ENCODE measurements around the gene BABAM2. TPM values are rescaled to one million over a fixed set of nuclear protein-coding genes. Genes with fewer than 3 reads are reported as not detected.
"Not testable (repeated sequence)": the region's sequence is repeated elsewhere in the genome, so short reads cannot be mapped to it uniquely, and the experiment has no call there.

BABAM2 gene
- total RNA-seq, 2 experiments from 2014 or later = 45.2 to 53.2 TPM

- no peaks in the 10 kb centered on the region for H3K27me3 Mint-ChIP-seq
- H3K4me1 Mint-ChIP-seq = peaks cover 3% of the 10 kb centered on the region
- H3K27ac Mint-ChIP-seq = no peak overlapping the region
- DNase-seq = no peak
- H3K9me3 Mint-ChIP-seq = no peaks in the 10 kb centered on the region
- H3K36me3 Mint-ChIP-seq = peaks cover 2% of the 10 kb centered on the region
- H3K4me3 Mint-ChIP-seq = no peak overlapping the region
Observed at GRCh38 chr2:27866237-27866636, 24.3 kb upstream of the BABAM2 start.

GRCh38 chr2:27869763-27870162 lies 20.8 kb upstream of the BABAM2 start:
- Mint-ChIP-seq H3K4me1 (no peaks in the 10 kb centered on the region), H3K36me3 (peaks cover 2% of the 10 kb centered on the region), H3K27me3 (no peaks in the 10 kb centered on the region), H3K4me3 (no peak overlapping the region), H3K9me3 (no peaks in the 10 kb centered on the region), H3K27ac (no peak overlapping the region)
- DNase-seq = no peak

- Mint-ChIP-seq H3K27me3 (no peaks in the 10 kb centered on the region), H3K27ac (no peak overlapping the region), H3K9me3 (peaks cover 2% of the 10 kb centered on the region)
Observed at GRCh38 chr2:27870724-27871123, 19.8 kb upstream of the BABAM2 start.

GRCh38 chr2:27871802-27872201 lies 18.7 kb upstream of the BABAM2 start:
- Mint-ChIP-seq H3K9me3 (peaks cover 5% of the 10 kb centered on the region), H3K36me3 (peaks cover 5% of the 10 kb centered on the region), H3K4me3 (no peak overlapping the region), H3K27ac (no peak overlapping the region), H3K4me1 (no peaks in the 10 kb centered on the region), H3K27me3 (no peaks in the 10 kb centered on the region)
- no peak for DNase-seq

More at GRCh38 chr2:27870724-27871123, 19.8 kb upstream of the BABAM2 start:
- Mint-ChIP-seq H3K4me3 (no peak overlapping the region), H3K4me1 (no peaks in the 10 kb centered on the region), H3K36me3 (peaks cover 4% of the 10 kb centered on the region)
- DNase-seq = no peak

- Mint-ChIP-seq H3K9me3 (peaks cover 5% of the 10 kb centered on the region), H3K27me3 (no peaks in the 10 kb centered on the region), H3K4me1 (no peaks in the 10 kb centered on the region), H3K36me3 (peaks cover 5% of the 10 kb centered on the region), H3K4me3 (no peak overlapping the region), H3K27ac (no peak overlapping the region)
- DNase-seq = no peak
Observed at GRCh38 chr2:27873091-27873490, 17.4 kb upstream of the BABAM2 start.

GRCh38 chr2:27875089-27875881 lies 15.2 kb upstream of the BABAM2 start:
- H3K9me3 Mint-ChIP-seq = peaks cover 10% of the 10 kb centered on the region
- H3K36me3 Mint-ChIP-seq = peaks cover 15% of the 10 kb centered on the region
- H3K27ac Mint-ChIP-seq = no peak overlapping the region
- no peak for DNase-seq
- H3K4me1 Mint-ChIP-seq = no peaks in the 10 kb centered on the region
- no peak overlapping the region for H3K4me3 Mint-ChIP-seq
- no peaks in the 10 kb centered on the region for H3K27me3 Mint-ChIP-seq

GRCh38 chr2:27878825-27879224 lies 11.7 kb upstream of the BABAM2 start:
- H3K27ac Mint-ChIP-seq = no peak overlapping the region
- no peak overlapping the region for H3K4me3 Mint-ChIP-seq
- peaks cover 21% of the 10 kb centered on the region for H3K36me3 Mint-ChIP-seq
- no peaks in the 10 kb centered on the region for H3K27me3 Mint-ChIP-seq
- H3K9me3 Mint-ChIP-seq = peaks cover 16% of the 10 kb centered on the region
- DNase-seq = no peak
- no peaks in the 10 kb centered on the region for H3K4me1 Mint-ChIP-seq

- Mint-ChIP-seq H3K9me3 (peaks cover 10% of the 10 kb centered on the region), H3K36me3 (peaks cover 18% of the 10 kb centered on the region)
- not testable (repeated sequence) for H3K4me1 Mint-ChIP-seq, H3K4me3 Mint-ChIP-seq, DNase-seq, H3K27me3 Mint-ChIP-seq, H3K27ac Mint-ChIP-seq
Observed at GRCh38 chr2:27881815-27882583, 8.5 kb upstream of the BABAM2 start.

- H3K9me3 Mint-ChIP-seq = peaks cover 10% of the 10 kb centered on the region
- H3K27me3 Mint-ChIP-seq, H3K27ac Mint-ChIP-seq, DNase-seq, H3K4me1 Mint-ChIP-seq, H3K4me3 Mint-ChIP-seq: not testable (repeated sequence)
- peaks cover 18% of the 10 kb centered on the region for H3K36me3 Mint-ChIP-seq
Observed at GRCh38 chr2:27882584-27882922, 8.0 kb upstream of the BABAM2 start.

- H3K4me1 Mint-ChIP-seq = peaks cover 10% of the 10 kb centered on the region
- no peak for DNase-seq
Observed at GRCh38 chr2:27884601-27885000, 5.9 kb upstream of the BABAM2 start.

GRCh38 chr2:27885234-27885633 lies 5.3 kb upstream of the BABAM2 start:
- Mint-ChIP-seq H3K27me3 (no peaks in the 10 kb centered on the region), H3K36me3 (peaks cover 13% of the 10 kb centered on the region), H3K4me1 (peaks cover 12% of the 10 kb centered on the region), H3K9me3 (peaks cover 5% of the 10 kb centered on the region), H3K4me3 (no peak overlapping the region), H3K27ac (no peak overlapping the region)
- DNase-seq = no peak

More at GRCh38 chr2:27884601-27885000, 5.9 kb upstream of the BABAM2 start:
- Mint-ChIP-seq H3K9me3 (peaks cover 8% of the 10 kb centered on the region), H3K27me3 (no peaks in the 10 kb centered on the region), H3K4me3 (no peak overlapping the region), H3K36me3 (peaks cover 16% of the 10 kb centered on the region), H3K27ac (no peak overlapping the region)

GRCh38 chr2:27885661-27886060 lies 4.9 kb upstream of the BABAM2 start:
- no peak overlapping the region for H3K27ac Mint-ChIP-seq
- H3K9me3 Mint-ChIP-seq = peaks cover 5% of the 10 kb centered on the region
- DNase-seq = no peak
- no peaks in the 10 kb centered on the region for H3K27me3 Mint-ChIP-seq
- H3K4me3 Mint-ChIP-seq = no peak overlapping the region
- peaks cover 12% of the 10 kb centered on the region for H3K4me1 Mint-ChIP-seq
- peaks cover 11% of the 10 kb centered on the region for H3K36me3 Mint-ChIP-seq

GRCh38 chr2:27886322-27886721 lies 4.2 kb upstream of the BABAM2 start:
- Mint-ChIP-seq H3K27ac (no peak overlapping the region), H3K36me3 (peaks cover 16% of the 10 kb centered on the region), H3K27me3 (peaks cover 5% of the 10 kb centered on the region), H3K4me1 (peaks cover 18% of the 10 kb centered on the region), H3K4me3 (no peak overlapping the region), H3K9me3 (peaks cover 7% of the 10 kb centered on the region)
- no peak for DNase-seq

GRCh38 chr2:27887111-27887510 lies 3.4 kb upstream of the BABAM2 start:
- Mint-ChIP-seq H3K27ac (no peak overlapping the region), H3K4me3 (no peak overlapping the region), H3K36me3 (peaks cover 19% of the 10 kb centered on the region), H3K27me3 (peaks cover 5% of the 10 kb centered on the region), H3K9me3 (peaks cover 3% of the 10 kb centered on the region), H3K4me1 (peaks cover 26% of the 10 kb centered on the region)
- DNase-seq = no peak

GRCh38 chr2:27887830-27888229 lies 2.7 kb upstream of the BABAM2 start:
- DNase-seq = no peak
- Mint-ChIP-seq H3K9me3 (peaks cover 2% of the 10 kb centered on the region), H3K4me1 (peaks cover 33% of the 10 kb centered on the region), H3K36me3 (peaks cover 22% of the 10 kb centered on the region), H3K4me3 (no peak overlapping the region), H3K27ac (no peak overlapping the region), H3K27me3 (peaks cover 5% of the 10 kb centered on the region)

Measured in activated naive CD8-positive, alpha-beta T cell treated with anti-CD3 and anti-CD28 coated beads for 36 hours (primary cell).